Right lobe of liver (tissue), 6 donors: ENCODE data around the gene IL4I1. TPM values are rescaled to one million over a fixed set of nuclear protein-coding genes. Genes with fewer than 3 reads are reported as not detected.
A peak's percentile ranks its signal among the peaks of the same experiment; 100 is the strongest.

Experiments used
- ATAC-seq, 4 donors: fragments of 200-7000 bp; cut with Tn5 transposase; one replicate each; pipeline ENCODE4 v1.9.1; 2020; ENCODE audit warnings: mild to moderate bottlenecking in 4 of 4, moderate library complexity in 4 of 4
- DNase-seq, 3 donors: peaks; one replicate each; pipeline ENCODE4 v3.0.0-alpha.2; 2020
- H3K27ac ChIP-seq, 3 donors: fragments of 200-600 bp; one replicate each; pipeline ENCODE4 v1.8.0; 2022
- H3K27me3 ChIP-seq, 2 donors: fragments of 200-600 bp; one replicate each; pipeline ENCODE4 v1.8.0; 2022
- H3K36me3 ChIP-seq, 4 donors: fragments of 200-600 bp; sonication (generic) in 1 of 4; one replicate each; pipeline versions ENCODE4 v1.5.1 to v1.8.0; 2017 to 2022; ENCODE audit warnings: control low read depth in 1 of 4
- H3K4me1 ChIP-seq, 4 donors: fragments of 200-600 bp; sonication (generic) in 1 of 4; one replicate each; pipeline versions ENCODE4 v1.5.1 to v1.8.0; 2017 to 2022; ENCODE audit warnings: control low read depth in 1 of 4
- H3K4me3 ChIP-seq, 3 donors: fragments of 200-600 bp; one replicate each; pipeline ENCODE4 v1.8.0; 2022
- H3K9me3 ChIP-seq, 4 donors: fragments of 200-600 bp; sonication (generic) in 1 of 4; one replicate each; pipeline versions ENCODE4 v1.5.1 to v1.8.0; 2017 to 2022; ENCODE audit warnings: control low read depth in 1 of 4
- POLR2A ChIP-seq: fragments of 450-650 bp; IDR thresholded peaks from one replicate; pipeline ENCODE4 v1.6.1; 2017; ENCODE audit warnings: antibody characterized with exemption, mild to moderate bottlenecking
- WGBS: methylation state at CpG from one replicate; pipeline ENCODE4 v1.1.6; 2018; ENCODE audit warnings: low coverage, low lambda C conversion rate; ENCODE audit not compliant: insufficient coverage; ENCODE audit errors: missing lambda C conversion rate; 5-methylcytosine and 5-hydroxymethylcytosine counted together
- intact Hi-C, 2 donors: fragments of 100-400 bp; cut with DNase I; formaldehyde crosslinking; loops; one replicate each; pipeline versions ENCODE4 v1.11.2 to v1.14.1; 2022
- total RNA-seq, 6 experiments: library from RNA; depleted of rRNA in 2 of 6; stranded (reverse); fragments of >200 nt in 2 of 6; fragmentation: NEBNext Ultra II Directional in 3 of 6; extraction: Animal tissue kit (Norgen Biotek cat#: 25700) in 3 of 6; gene quantifications; one replicate each; pipeline versions ENCODE4 v1.1.0 to v1.2.4, GENCODE V29; 2016 to 2023
- TF ChIP-seq, protein P1 (sequence below), 4 donors: fragments of 200-600 bp in 3 of 4; fragments of 450-650 bp in 1 of 4; IDR thresholded peaks; one replicate each; pipeline versions ENCODE4 v1.5.1 to v1.8.0; 2016 to 2022; ENCODE audit warnings: antibody characterized with exemption in 4 of 4, mild to moderate bottlenecking in 2 of 4
- donor health status: DM: no; HTN: yes; CAD: no.
- donor health status: DM: no; HTN: no; CAD: no.
- donor health status: DM: no; HTN: no; CAD: no.
- donor health status: DM: no; HTN: yes; CAD: no.
- donor health status: DM: no; HTN: yes; CAD: no.

IL4I1 gene
- total RNA-seq, 6 experiments from 2014 or later: 0.56 to 4.2 (median 1.0) TPM; not detected in 3

DNA sequence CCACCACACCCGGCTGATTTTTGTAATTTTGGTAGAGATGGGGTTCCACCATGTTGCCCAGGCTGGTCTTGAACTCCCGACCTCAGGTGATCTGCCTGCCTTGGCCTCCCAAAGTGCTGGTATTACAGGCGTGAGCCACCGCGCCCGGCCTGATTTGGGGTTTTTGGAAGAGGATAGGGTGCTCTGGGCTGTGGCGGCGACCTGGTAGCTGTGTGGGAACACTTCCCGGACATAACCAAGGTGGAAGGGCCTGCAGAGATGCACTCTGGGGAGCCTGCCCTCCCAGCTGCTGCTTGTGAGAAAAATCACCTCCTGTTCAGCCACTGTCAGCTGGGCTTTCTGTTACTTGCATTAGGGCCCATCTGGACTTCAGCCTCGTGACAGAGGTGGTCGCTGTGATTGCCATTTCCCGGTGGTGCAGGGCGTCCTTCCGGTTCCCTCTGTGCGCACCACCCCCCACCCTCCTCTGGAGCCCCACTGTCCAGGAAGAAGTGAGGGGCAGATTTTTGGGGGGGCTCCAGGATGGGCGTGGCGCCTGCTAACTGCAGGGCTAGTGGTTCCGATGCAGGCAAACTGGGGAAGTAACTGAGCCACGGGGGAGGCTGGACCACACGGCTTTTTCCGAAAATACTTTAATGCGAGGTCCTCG lies 7.5 kb downstream of the IL4I1 start:
- no peak for TF ChIP-seq POLR2A
- TF ChIP-seq, protein P1, sequence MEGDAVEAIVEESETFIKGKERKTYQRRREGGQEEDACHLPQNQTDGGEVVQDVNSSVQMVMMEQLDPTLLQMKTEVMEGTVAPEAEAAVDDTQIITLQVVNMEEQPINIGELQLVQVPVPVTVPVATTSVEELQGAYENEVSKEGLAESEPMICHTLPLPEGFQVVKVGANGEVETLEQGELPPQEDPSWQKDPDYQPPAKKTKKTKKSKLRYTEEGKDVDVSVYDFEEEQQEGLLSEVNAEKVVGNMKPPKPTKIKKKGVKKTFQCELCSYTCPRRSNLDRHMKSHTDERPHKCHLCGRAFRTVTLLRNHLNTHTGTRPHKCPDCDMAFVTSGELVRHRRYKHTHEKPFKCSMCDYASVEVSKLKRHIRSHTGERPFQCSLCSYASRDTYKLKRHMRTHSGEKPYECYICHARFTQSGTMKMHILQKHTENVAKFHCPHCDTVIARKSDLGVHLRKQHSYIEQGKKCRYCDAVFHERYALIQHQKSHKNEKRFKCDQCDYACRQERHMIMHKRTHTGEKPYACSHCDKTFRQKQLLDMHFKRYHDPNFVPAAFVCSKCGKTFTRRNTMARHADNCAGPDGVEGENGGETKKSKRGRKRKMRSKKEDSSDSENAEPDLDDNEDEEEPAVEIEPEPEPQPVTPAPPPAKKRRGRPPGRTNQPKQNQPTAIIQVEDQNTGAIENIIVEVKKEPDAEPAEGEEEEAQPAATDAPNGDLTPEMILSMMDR (IDR thresholded peaks at IDR 0.05): no peak
- Histone ChIP-seq H3K36me3 (peaks cover 0 to 19% (median 7%) of the 10 kb centered on the region in 4 donors), H3K4me3 (no peak overlapping the region), H3K27ac (no peak overlapping the region), H3K27me3 (no peaks in the 10 kb centered on the region), H3K4me1 (peaks cover 0 to 7% (median 0%) of the 10 kb centered on the region in 4 donors), H3K9me3 (no peaks in the 10 kb centered on the region)
- 90% methylated on average over 12 of the region's 23 CpGs for WGBS
- DNase-seq (peak in 1 of 3 donors; percentile 45), ATAC-seq (no peak)
- intact Hi-C loops: no loop called here

DNA sequence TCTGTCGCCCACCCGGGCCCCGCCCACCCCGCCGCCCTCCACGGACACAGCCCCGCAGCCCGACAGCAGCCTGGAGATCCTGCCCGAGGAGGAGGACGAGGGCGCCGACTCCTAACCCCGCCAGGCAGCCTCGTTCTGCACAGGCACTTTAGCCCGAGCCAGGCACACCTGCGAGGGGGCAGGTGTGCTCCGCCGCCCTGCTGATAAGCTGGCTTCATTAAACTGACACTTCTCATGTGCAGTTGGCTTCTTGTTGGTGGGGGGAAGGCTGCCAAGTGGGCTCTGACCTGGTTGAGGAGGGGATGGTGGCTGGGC lies 8.2 kb downstream of the IL4I1 start:
- 91% methylated on average over 10 of the region's 18 CpGs for WGBS
- no peak for ATAC-seq
- intact Hi-C loops: no loop called here

DNA sequence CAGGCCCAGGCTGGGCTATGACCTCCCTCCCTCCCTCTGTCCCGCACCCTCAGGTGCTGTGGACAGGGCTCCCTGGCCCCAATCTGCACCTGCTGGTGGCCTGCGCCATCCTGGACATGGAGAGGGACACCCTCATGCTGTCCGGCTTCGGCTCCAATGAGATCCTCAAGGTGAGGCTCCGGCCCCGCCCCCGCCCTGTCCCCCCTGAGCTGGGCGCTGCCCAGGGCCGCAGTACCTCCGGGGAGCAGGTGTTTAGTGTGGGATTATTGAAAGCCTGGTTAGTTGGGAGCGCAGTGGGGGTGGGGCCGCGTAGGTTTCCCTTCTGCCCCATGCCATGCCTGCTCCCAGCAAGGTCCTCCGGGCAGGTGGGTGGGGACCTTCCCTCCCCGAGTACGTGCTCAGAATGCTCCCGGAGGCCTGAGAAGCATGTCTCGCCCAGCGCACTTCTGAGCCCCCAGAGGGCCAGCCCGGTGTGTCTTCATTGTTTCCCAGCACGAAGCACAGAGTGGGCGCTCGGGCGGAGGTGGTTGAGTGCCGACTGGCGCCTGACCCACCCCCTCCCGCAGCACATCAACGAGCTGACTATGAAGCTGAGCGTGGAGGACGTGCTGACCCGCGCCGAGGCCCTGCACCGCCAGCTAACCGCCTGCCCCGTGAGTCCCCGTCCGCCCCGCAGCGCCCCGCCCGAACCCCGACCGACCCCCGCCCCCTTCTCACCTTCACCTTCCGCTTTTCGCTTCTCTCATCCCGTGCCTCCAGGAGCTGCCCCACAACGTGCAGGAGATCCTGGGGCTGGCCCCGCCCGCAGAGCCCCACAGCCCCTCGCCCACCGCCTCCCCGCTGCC lies 8.8 kb downstream of the IL4I1 start:
- ATAC-seq: no peak

More for the DNA sequence above, 8.2 kb downstream of the IL4I1 start:
- H3K27me3 ChIP-seq: no peaks in the 10 kb centered on the region
- no peaks in the 10 kb centered on the region for H3K9me3 ChIP-seq
- peaks cover 0 to 7% (median 0%) of the 10 kb centered on the region in 4 donors for H3K4me1 ChIP-seq
- no peak overlapping the region for H3K4me3 ChIP-seq
- peaks cover 3 to 26% (median 10%) of the 10 kb centered on the region in 4 donors for H3K36me3 ChIP-seq
- TF ChIP-seq, protein P1 (IDR thresholded peaks at IDR 0.05): no peak
- TF ChIP-seq POLR2A: no peak
- H3K27ac ChIP-seq: no peak overlapping the region
- no peak for DNase-seq

DNA sequence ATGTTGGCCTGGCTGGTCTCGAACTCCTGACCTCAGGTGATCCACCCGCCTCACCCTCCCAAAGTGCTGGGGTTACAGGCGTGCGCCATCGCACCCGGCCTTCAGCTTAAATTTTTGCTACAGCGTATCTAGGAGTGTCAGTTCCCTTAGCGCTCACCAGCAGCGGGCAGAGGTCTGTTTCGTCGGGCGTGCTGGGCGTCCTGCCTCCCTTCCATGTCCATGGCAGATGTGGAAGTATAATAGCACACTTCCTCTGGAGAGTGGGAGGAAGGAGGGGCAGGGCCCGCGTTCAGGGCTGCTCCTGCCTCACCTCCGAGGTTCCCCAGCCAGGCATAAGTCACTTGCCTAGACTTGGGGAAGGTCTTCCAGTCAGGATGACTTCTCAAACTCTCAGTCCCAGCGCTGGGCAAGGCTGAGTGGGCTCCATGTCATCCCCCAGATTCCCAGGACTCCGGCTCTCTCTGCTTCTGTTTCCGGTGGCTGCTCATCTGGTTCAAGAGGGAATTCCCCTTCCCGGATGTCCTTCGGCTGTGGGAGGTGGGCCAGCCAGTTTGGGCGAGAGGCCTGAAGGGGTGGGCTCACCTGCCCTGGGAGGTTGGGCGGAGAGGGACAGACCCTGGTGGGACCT lies 9.5 kb downstream of the IL4I1 start:
- H3K9me3 ChIP-seq: no peaks in the 10 kb centered on the region
- peak in 1 of 3 donors; percentile 44 for DNase-seq
- no peaks in the 10 kb centered on the region for H3K27me3 ChIP-seq
- 55% methylated on average over 9 of the region's 23 CpGs for WGBS
- peak in 1 of 4 donors; percentile 29 for ATAC-seq
- H3K4me3 ChIP-seq: no peak overlapping the region
- peaks cover 0 to 7% (median 0%) of the 10 kb centered on the region in 4 donors for H3K4me1 ChIP-seq
- H3K27ac ChIP-seq: no peak overlapping the region
- intact Hi-C loops: no loop called here
- H3K36me3 ChIP-seq: peaks cover 3 to 39% (median 22%) of the 10 kb centered on the region in 4 donors
- TF ChIP-seq, protein P1 (IDR thresholded peaks at IDR 0.05): no peak
- no peak for TF ChIP-seq POLR2A

More for the DNA sequence above, 8.8 kb downstream of the IL4I1 start:
- Histone ChIP-seq H3K27ac (no peak overlapping the region), H3K27me3 (no peaks in the 10 kb centered on the region), H3K9me3 (no peaks in the 10 kb centered on the region), H3K4me3 (no peak overlapping the region), H3K4me1 (peaks cover 0 to 7% (median 0%) of the 10 kb centered on the region in 4 donors), H3K36me3 (peaks cover 3 to 32% (median 14%) of the 10 kb centered on the region in 4 donors)
- WGBS: 90% methylated on average over 24 of the region's 54 CpGs
- TF ChIP-seq, protein P1 (IDR thresholded peaks at IDR 0.05): no peak
- no peak for TF ChIP-seq POLR2A
- DNase-seq: peak in 1 of 3 donors; percentile 44
- intact Hi-C loops: no loop called here
